Endothelial cell of umbilical vein (primary cell): Measurements from ENCODE around the gene UMPS.

Experiments used
- CTCF ChIP-seq, 2 donors: IDR thresholded peaks; 1 replicate in 1 of 2; 2 replicates in 1 of 2; pipeline ENCODE4 v1.5.1; 2011; ENCODE audit warnings: low read length in 2 of 2, mild to moderate bottlenecking in 2 of 2, moderate library complexity in 2 of 2, control low read depth in 1 of 2, inconsistent platforms in 1 of 2, low read depth in 1 of 2; ENCODE audit not compliant: insufficient read depth in 1 of 2; ENCODE audit errors: extremely low read depth in 1 of 2
- EZH2 ChIP-seq: IDR thresholded peaks from 2 replicates; pipeline ENCODE4 v1.6.1; 2012; ENCODE audit warnings: borderline replicate concordance, low read depth, mild to moderate bottlenecking, moderate library complexity, low read length, inconsistent platforms; ENCODE audit not compliant: severe bottlenecking
- FOS ChIP-seq: IDR thresholded peaks from 2 replicates; pipeline ENCODE4 v1.6.1; 2011; ENCODE audit warnings: mild to moderate bottlenecking, low read length, moderate library complexity, borderline replicate concordance; ENCODE audit not compliant: insufficient read depth
- JUN ChIP-seq: IDR thresholded peaks from 2 replicates; pipeline ENCODE4 v1.6.1; 2011; ENCODE audit warnings: borderline replicate concordance, low read depth; ENCODE audit not compliant: insufficient read length, insufficient read depth
- MAX ChIP-seq: IDR thresholded peaks from 2 replicates; pipeline ENCODE4 v1.6.1; 2011; ENCODE audit not compliant: insufficient read depth, insufficient read length
- POLR2A ChIP-seq: IDR thresholded peaks from 2 replicates; pipeline ENCODE4 v1.6.1; 2012; ENCODE audit warnings: low read depth, mild to moderate bottlenecking, control low read depth, low read length
- POLR2AphosphoS5 ChIP-seq: IDR thresholded peaks from 2 replicates; pipeline ENCODE4 v1.6.1; 2012; ENCODE audit warnings: low read depth, mild to moderate bottlenecking, control low read depth, low read length, moderate library complexity; ENCODE audit not compliant: insufficient read depth

GRCh38 chr3:124774841-124775402 lies 44.7 kb downstream of the UMPS start:
- TF ChIP-seq MAX, result no peak
- TF ChIP-seq FOS, result no peak
- no peak for TF ChIP-seq CTCF (IDR thresholded peaks at IDR 0.05; ENCODE audit: extremely low read depth in 1 of 2, insufficient read depth in 1 of 2, low read depth in 1 of 2, low read length in 2 of 2)
- no peak for TF ChIP-seq EZH2
- no peak for TF ChIP-seq POLR2A
- TF ChIP-seq JUN, result no peak
- TF ChIP-seq POLR2AphosphoS5, result no peak
